ENCODE data around the gene NBAS. TPM values are rescaled to one million over a fixed set of nuclear protein-coding genes. Genes with fewer than 3 reads are reported as not detected.

NBAS gene
- total and polyA plus RNA-seq, 2 donors (not counting 3 experiments of a cell fraction or from before 2014, with no cell fraction given) = 29.4 to 43.0 TPM

DNA sequence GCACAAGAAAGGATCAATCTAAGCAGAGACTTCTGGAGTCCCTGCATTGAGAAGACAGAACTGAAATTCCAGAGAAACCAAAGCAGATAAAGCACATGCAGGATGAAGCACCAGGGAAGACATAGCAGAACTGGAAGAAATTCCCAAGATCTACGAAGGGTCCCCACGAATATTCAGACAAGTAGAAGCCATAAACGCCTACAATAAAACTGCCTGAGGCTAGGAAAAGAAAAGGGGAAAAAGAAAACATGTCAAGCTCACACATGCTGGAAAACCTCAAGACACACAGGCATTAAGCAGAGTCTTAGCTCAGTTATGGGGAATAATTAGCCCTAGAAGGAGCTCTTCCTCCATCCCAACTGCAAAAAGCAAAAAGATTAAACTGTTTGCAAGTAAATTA, 171.2 kb downstream of the NBAS start:
- Histone ChIP-seq H3K36me3 (ENCODE audit: control insufficient read depth in 2 of 2, extremely low read depth in 1 of 2, insufficient read depth in 2 of 2, low read length in 2 of 2) (peaks cover 0 to 2% of the 10 kb centered on the region in 2 experiments), H3K79me2 (ENCODE audit: control insufficient read depth, insufficient read depth, low read length) (no peaks in the 10 kb centered on the region), H3K27me3 (ENCODE audit: control insufficient read depth in 2 of 2, insufficient read depth in 2 of 2, low read length in 2 of 2) (no peaks in the 10 kb centered on the region), H3K9me3 (replicated peaks; ENCODE audit: control insufficient read depth, insufficient read depth, low read length) (no peaks in the 10 kb centered on the region), H3K4me3 (replicated peaks in 1 of 3; ENCODE audit: insufficient read depth in 1 of 3, low read depth in 1 of 3, low read length in 3 of 3) (no peak overlapping the region), H3K9ac (replicated peaks; ENCODE audit: extremely low read depth, insufficient read depth, low read length) (no peak overlapping the region), H3K4me2 (ENCODE audit: insufficient read depth, low read length) (no peak overlapping the region), H2AFZ (ENCODE audit: low read depth, low read length) (no peak overlapping the region), H4K20me1 (replicated peaks; ENCODE audit: control insufficient read depth, extremely low read depth, insufficient read depth, low read length) (no peaks in the 10 kb centered on the region), H3K27ac (ENCODE audit: insufficient read depth, low read depth, low read length) (no peak overlapping the region), H3K9me1 (replicated peaks; ENCODE audit: control insufficient read depth, extremely low read depth, insufficient read depth, low read length) (no peaks in the 10 kb centered on the region), H3K4me1 (ENCODE audit: control insufficient read depth, extremely low read depth, insufficient read depth, low read length) (no peaks in the 10 kb centered on the region)
- BruUV-seq (replicated peaks) = no TSS peak
- dilution Hi-C loops (cut with MboI; ENCODE audit: extremely low pct_ligation_motif_present, low sequenced_read_pairs) (no loop called here), intact Hi-C loops (cut with micrococcal nuclease) (no loop called here)
- DNase-seq (ENCODE audit: low read depth, low spot score) (no peak), FAIRE-seq (no peak)
- ChIA-PET POLR2A (no interaction called here), CTCF (no interaction called here)
- no peak for TF ChIP-seq MYC (IDR thresholded peaks at IDR 0.05; ENCODE audit: low read depth, low read length)
- TF ChIP-seq, protein P1, sequence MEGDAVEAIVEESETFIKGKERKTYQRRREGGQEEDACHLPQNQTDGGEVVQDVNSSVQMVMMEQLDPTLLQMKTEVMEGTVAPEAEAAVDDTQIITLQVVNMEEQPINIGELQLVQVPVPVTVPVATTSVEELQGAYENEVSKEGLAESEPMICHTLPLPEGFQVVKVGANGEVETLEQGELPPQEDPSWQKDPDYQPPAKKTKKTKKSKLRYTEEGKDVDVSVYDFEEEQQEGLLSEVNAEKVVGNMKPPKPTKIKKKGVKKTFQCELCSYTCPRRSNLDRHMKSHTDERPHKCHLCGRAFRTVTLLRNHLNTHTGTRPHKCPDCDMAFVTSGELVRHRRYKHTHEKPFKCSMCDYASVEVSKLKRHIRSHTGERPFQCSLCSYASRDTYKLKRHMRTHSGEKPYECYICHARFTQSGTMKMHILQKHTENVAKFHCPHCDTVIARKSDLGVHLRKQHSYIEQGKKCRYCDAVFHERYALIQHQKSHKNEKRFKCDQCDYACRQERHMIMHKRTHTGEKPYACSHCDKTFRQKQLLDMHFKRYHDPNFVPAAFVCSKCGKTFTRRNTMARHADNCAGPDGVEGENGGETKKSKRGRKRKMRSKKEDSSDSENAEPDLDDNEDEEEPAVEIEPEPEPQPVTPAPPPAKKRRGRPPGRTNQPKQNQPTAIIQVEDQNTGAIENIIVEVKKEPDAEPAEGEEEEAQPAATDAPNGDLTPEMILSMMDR (IDR thresholded peaks at IDR 0.05; ENCODE audit: extremely low read depth in 1 of 2, insufficient read depth in 1 of 2, low read depth in 1 of 2, low read length in 2 of 2) = no peak
- TF ChIP-seq JUN (IDR thresholded peaks at IDR 0.05; ENCODE audit: borderline replicate concordance, insufficient read depth, insufficient read length, low read depth) = no peak

DNA sequence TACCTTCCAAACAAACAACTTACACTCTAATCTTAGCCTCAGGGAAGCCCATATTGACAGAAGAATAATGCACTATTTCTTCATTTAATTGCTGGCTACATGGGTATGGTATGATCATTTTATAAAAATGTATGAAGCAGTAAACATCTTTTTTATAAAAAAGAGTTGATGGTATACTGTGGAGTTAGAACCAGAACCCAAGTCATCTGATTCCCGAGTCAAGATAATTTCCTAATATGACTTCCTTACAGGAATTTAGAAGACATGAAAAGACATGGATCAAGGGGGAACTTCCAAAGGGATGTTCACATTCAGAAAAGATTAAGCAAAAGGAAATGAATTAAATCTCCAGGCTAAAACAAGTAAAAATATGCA, 171.8 kb downstream of the NBAS start:
- TF ChIP-seq JUN (IDR thresholded peaks at IDR 0.05; ENCODE audit: borderline replicate concordance, insufficient read depth, insufficient read length, low read depth) (no peak), FOS (IDR thresholded peaks at IDR 0.05; ENCODE audit: borderline replicate concordance, insufficient read depth, low read length) (no peak), EZH2 (IDR thresholded peaks at IDR 0.05; ENCODE audit: borderline replicate concordance, low read depth, low read length, severe bottlenecking) (no peak), MYC (IDR thresholded peaks at IDR 0.05; ENCODE audit: low read depth, low read length) (no peak), GATA2 (IDR thresholded peaks at IDR 0.05; ENCODE audit: insufficient read depth, insufficient read length, low read depth, low read length) (no peak), POLR2AphosphoS5 (IDR thresholded peaks at IDR 0.05; ENCODE audit: insufficient read depth, low read depth, low read length) (no peak), POLR2A (IDR thresholded peaks at IDR 0.05; ENCODE audit: low read depth, low read length) (no peak)
- TF ChIP-seq, protein P2, sequence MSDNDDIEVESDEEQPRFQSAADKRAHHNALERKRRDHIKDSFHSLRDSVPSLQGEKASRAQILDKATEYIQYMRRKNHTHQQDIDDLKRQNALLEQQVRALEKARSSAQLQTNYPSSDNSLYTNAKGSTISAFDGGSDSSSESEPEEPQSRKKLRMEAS (IDR thresholded peaks at IDR 0.05; ENCODE audit: insufficient read depth, insufficient read length) = no peak
- TF ChIP-seq, protein P1 (IDR thresholded peaks at IDR 0.05; ENCODE audit: extremely low read depth in 1 of 2, insufficient read depth in 1 of 2, low read depth in 1 of 2, low read length in 2 of 2) = no peak
- ChIA-PET CTCF (no interaction called here), POLR2A (no interaction called here)
- no peaks in the 10 kb centered on the region for H3K79me2 ChIP-seq (ENCODE audit: control insufficient read depth, insufficient read depth, low read length)
- H3K27me3 ChIP-seq (ENCODE audit: control insufficient read depth in 2 of 2, insufficient read depth in 2 of 2, low read length in 2 of 2) = no peaks in the 10 kb centered on the region
- H3K27ac ChIP-seq (ENCODE audit: insufficient read depth, low read depth, low read length) = no peak overlapping the region
- BruUV-seq (replicated peaks) = no TSS peak
- intact Hi-C loops (cut with micrococcal nuclease) = no loop called here
- no peak for DNase-seq (ENCODE audit: low read depth, low spot score)
- H3K4me3 ChIP-seq (replicated peaks in 1 of 3; ENCODE audit: insufficient read depth in 1 of 3, low read depth in 1 of 3, low read length in 3 of 3) = no peak overlapping the region
- H3K4me1 ChIP-seq (ENCODE audit: control insufficient read depth, extremely low read depth, insufficient read depth, low read length) = no peaks in the 10 kb centered on the region
- no peak for FAIRE-seq
- H3K9me1 ChIP-seq (replicated peaks; ENCODE audit: control insufficient read depth, extremely low read depth, insufficient read depth, low read length) = no peaks in the 10 kb centered on the region
- no peak overlapping the region for H3K4me2 ChIP-seq (ENCODE audit: insufficient read depth, low read length)
- H4K20me1 ChIP-seq (replicated peaks; ENCODE audit: control insufficient read depth, extremely low read depth, insufficient read depth, low read length) = no peaks in the 10 kb centered on the region
- no peak overlapping the region for H2AFZ ChIP-seq (ENCODE audit: low read depth, low read length)
- H3K9me3 ChIP-seq (replicated peaks; ENCODE audit: control insufficient read depth, insufficient read depth, low read length) = no peaks in the 10 kb centered on the region
- no peak overlapping the region for H3K9ac ChIP-seq (replicated peaks; ENCODE audit: extremely low read depth, insufficient read depth, low read length)
- H3K36me3 ChIP-seq (ENCODE audit: control insufficient read depth in 2 of 2, extremely low read depth in 1 of 2, insufficient read depth in 2 of 2, low read length in 2 of 2) = peaks cover 0 to 2% of the 10 kb centered on the region in 2 experiments
- dilution Hi-C loops (cut with MboI; ENCODE audit: extremely low pct_ligation_motif_present, low sequenced_read_pairs) = no loop called here

All from endothelial cell of umbilical vein (primary cell).